Thyroid gland (tissue), 4 donors: Measurements from ENCODE around the gene KCND1.

Experiments
- CTCF ChIP-seq, 6 experiments: fragments of 200-600 bp in 3 of 6; fragments of 450-650 bp in 3 of 6; sonication (generic) in 3 of 6; IDR thresholded peaks; one replicate each; pipeline ENCODE4 v1.5.1; 2016 to 2019; ENCODE audit warnings: antibody characterized with exemption in 6 of 6, mild to moderate bottlenecking in 2 of 6, inconsistent platforms in 1 of 6, moderate library complexity in 1 of 6
- POLR2A ChIP-seq, 2 donors: fragments of 450-650 bp; IDR thresholded peaks; one replicate each; pipeline ENCODE4 v1.6.1; 2017; ENCODE audit warnings: antibody characterized with exemption in 2 of 2, mild to moderate bottlenecking in 2 of 2, moderate library complexity in 1 of 2

- no peak for TF ChIP-seq CTCF (IDR thresholded peaks at IDR 0.05)
- TF ChIP-seq POLR2A (IDR thresholded peaks at IDR 0.05), result no peak
Observed at GRCh38 chrX:48923771-48924170, 47.9 kb downstream of the KCND1 start.
